ENCODE measurements around the gene DBT.
"Not testable (repeated sequence)": the region's sequence is repeated elsewhere in the genome, so short reads cannot be mapped to it uniquely, and the experiment has no call there.

Gene DBT

DNA sequence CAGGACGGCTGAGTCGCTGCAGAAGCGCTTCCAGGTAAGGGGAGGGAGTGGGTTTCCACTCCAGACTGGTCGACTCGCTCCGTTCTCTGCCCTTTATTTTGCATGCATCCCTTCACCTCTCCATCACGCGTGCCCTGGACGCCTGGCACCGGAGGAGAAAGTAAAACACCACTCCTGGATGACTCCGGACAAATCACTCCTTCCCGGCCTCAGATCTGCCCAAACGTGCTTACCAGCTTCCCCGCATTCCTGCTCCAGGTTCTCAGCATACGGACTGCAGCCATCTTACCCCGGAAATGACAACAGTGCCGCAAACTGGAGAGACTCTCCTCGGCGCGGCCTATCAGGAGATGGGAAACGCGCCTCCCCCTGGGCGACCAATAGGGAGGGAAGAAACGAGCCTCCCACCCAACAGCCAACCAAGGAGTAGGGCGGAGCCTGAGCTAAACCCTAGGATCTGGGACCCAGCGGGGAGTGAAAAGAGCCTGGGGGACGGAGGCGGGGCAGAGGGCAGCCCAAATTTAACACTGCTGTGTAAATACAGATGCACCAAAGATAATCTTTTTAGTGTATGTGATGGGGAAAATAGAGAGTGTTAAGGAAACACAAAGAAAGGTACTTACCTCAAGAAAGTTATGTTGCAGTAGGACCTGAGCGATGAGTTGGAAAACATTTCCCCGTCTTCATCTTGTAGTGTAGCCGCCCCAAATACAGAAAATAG, at the start of gene DBT:
DBT (minus strand) TSS at position 298 of the 721 bp plus-strand sequence; CDS start at position 284, 14 bp downstream.
- DNase-seq (ENCODE audit: low spot score) = peak; percentile 98
- peak; percentile 67 for FAIRE-seq

DNA sequence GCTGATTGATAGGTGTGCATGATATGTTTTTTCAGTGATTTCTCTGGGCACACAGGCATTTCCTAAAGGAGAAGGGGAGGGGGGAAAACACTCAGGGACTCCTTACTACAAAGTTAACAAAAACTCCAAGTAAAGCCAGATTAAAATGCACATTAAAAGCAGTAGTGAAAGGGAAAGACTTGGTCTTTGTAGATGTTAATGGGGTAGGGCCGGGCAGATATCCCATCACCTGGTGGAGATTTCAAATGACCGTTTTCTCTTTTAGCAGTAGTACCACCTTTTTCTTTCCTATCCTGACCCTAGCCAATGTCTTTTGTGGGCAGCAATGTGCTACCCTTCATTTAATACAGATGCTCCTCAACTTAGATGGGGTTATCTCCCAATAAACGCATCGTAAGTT, 48.9 kb upstream of the DBT start:
- FAIRE-seq (no peak), DNase-seq (ENCODE audit: low spot score) (no peak)

DNA sequence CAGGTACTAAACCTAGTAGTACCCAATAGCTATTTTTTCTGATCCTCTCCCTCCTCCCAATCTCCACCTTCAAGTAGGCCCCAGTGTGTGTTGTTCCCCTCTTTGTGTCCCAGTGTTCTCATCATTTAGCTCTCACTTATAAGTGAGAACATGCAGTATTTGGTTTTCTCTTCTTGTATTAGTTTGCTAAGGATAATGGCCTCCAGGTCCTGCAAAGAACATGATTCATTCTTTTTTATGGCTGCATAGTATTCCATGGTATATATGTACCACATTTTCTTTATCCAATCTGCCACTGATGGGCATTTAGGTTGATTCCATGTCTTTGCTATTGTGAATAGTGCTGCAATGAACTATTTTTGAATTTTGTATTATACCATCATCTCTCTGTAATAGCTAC, 47.4 kb upstream of the DBT start:
- not testable (repeated sequence) for FAIRE-seq; DNase-seq (ENCODE audit: low spot score)

DNA sequence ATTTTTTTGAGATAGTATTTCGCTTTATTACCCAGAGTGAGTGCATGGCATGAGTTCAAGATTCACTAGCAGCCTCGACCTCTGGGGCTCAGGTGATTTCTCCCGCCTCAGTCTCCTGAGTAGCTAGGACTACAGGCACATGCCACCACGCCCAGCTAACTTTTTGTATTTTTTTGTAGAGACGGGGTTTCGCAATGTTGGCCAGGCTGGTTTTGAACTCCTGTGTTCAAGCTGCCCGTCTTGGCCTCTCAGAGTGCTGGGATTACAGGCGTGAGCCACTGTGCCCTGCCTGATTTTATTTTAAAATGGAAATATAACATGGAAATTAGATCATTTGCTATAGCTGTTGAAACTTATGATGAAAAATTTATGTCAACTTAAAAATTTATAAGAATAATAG, 46.5 kb upstream of the DBT start:
- DNase-seq (ENCODE audit: low spot score) = no peak
- no peak for FAIRE-seq

DNA sequence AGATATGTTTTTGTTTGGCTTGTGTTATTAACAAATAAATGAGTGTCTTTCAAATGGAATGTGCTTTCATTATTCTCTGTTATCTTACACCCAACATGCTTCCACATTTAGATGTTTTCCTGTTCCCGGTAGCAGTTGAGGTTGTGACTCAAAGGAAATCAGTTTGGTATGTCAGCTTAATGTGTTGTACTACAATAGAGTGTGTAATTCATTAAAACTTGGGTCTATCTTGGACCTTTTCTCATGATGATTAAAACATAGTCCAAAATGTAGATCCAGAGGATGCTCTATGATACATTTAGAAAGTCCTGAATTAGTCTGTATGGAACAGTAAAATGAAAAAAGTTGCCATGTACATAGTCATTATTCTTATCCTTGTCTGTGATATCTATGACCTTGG, 43.1 kb upstream of the DBT start:
- no peak for FAIRE-seq
- no peak for DNase-seq (ENCODE audit: low spot score)

DNA sequence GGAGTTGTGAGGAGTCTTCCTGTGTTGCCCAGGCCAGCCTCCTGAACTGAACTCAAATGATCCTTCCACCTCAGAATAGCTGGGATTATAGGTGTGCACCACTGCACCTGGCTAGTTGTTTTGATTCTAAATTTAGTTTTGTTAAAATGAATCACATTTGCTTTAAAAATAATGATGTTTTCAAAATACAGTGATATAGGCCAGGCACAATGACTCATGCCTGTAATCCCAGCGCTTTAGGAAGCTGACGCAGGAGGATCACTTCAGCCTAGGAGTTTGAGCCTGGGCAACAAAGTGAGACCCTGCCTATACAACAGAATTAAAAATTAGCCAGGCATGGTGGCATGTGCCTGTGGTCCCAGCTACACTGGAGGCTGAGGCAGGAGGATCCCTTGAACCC, 40.7 kb upstream of the DBT start:
- FAIRE-seq (no peak), DNase-seq (ENCODE audit: low spot score) (no peak)

DNA sequence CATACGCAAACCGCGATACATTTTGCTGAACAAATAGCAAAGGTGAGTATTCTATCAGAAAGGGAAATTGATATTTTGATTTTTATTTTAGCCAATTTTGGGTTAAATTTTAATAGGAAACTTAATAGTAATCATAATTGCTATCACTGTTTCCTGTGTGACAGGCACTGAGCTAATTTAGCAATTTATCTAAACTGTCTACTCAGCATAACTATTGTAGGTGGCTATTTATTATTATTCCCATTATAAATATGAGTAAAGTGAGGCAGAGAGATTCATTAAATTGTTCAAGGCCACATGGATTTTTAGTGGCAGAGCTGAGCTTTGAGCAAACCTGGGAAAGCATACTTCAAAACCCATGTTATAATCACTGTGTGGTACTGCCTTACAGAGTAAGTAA, 37.5 kb upstream of the DBT start:
- FAIRE-seq (no peak), DNase-seq (ENCODE audit: low spot score) (no peak)

DNA sequence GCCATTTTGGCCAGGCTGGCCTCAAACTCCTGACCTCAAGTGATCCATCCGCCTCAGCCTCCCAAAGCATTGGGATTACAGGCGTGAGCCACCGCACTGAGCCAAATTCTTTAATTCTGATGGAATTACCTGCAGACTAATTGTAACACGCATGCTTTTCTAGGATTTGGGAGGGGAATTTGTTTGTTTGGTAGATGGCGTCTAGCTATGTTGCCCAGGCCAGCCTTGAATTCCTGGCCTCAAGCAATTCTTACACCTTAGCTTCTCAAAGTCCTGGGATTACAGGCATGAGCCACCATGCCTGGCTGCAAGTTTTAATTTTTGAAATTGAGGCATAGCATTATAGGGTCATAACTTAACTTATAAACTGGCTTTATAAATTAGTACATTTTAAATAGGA, 35.0 kb upstream of the DBT start:
- FAIRE-seq = no peak

DNA sequence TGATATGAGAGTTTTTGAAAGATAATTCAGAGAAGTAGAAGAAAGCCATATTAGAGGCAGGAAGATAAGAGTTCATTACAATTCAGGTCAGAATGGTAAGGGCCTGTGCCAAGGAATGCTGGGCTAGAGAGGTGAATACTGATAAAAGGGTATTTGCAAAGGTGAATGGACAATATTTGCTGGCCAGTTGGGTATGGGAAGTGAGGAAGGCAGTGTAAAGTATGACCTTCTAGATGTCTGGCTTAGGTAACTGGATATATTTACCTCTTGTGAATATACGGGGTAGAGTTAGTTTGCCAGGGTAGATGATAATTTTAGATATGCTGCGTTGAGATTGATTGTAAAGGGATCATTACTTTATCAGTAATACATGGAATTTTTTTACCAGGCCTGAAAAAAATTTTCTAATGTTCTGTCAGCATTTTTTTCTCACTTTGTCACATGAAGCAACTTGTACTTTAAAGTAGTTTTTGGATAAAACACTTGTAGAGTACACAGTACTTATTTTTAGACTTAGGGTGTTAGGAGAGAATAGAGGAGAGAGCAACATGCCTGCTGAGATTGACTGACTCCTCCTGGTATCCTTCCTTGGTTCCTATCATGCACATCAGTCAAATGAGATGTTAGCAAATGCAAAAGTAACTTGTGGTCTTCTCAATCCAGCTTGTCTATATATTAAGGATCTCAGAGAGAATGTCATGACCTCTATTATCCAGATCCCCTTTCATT, 30.5 kb upstream of the DBT start:
- FAIRE-seq = no peak

More for the DNA sequence above, 35.0 kb upstream of the DBT start:
- DNase-seq (ENCODE audit: low spot score) = no peak

DNA sequence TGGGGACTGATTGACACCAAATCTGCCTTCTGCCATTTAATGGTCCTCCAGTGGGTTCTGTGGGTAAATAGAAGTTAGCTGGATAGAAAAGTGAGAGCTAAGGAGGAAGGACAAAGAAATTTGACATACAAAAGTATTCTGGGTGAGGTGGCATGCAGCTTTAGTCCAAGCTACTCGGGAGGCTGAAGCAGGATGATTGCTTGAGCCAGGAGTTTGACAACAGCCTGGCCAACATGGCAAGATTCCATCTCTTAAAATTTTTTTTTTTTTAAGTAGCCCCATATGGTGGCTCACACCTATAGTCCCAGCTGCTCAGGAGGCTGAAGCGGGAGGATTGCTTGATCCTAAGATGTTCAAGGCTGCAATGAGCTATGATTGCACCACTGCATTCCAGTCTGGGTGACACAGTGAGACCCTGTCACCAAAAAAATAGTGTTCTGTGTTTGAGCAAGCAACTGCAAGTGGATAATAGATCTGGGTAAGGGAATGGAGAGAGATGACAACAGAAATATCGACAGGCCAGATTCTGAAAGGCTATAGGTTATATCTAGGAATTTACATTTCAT, 29.8 kb upstream of the DBT start:
- DNase-seq (ENCODE audit: low spot score) (no peak), FAIRE-seq (no peak)

More for the DNA sequence above, 30.5 kb upstream of the DBT start:
- DNase-seq (ENCODE audit: low spot score) = no peak

DNA sequence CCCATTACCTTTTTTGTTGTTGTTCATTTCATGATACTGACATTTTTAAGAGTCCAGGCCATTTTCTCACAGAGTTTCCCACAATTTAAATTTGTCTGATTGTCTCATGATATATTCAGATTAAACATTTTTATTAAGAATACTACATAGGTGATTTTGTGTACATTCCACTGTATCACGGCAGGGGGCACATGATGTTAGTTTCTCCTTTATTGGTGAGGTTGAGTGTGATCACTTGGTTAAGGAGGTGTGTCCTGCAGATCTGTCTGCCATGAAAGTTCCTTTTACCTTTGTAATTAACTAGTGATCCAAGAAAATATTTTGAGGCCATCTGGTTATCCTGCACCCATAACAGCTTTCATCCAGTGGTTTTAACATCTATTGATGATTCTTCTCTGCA, 28.2 kb upstream of the DBT start:
- no peak for FAIRE-seq

DNA sequence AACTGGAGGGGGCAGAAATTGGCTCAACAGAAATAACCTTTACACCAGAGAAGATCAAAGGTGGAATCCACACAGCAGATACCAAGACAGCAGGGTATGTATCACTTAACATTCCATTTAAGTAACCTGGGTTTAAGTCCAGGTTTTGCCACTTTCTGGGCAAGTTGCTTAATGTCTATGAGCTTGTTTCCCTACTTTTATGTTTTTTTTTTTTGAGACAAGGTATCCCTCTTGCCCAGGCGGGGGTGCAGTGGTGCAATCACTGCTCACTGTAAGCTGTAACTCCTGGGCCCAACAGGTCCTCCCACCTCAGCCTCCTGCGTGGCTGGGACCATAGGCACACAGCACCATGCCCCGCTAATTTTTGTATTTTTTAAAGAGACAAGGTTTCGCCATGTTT, 18.6 kb upstream of the DBT start:
- FAIRE-seq (no peak), DNase-seq (ENCODE audit: low spot score) (no peak)

More for the DNA sequence above, 28.2 kb upstream of the DBT start:
- no peak for DNase-seq (ENCODE audit: low spot score)

DNA sequence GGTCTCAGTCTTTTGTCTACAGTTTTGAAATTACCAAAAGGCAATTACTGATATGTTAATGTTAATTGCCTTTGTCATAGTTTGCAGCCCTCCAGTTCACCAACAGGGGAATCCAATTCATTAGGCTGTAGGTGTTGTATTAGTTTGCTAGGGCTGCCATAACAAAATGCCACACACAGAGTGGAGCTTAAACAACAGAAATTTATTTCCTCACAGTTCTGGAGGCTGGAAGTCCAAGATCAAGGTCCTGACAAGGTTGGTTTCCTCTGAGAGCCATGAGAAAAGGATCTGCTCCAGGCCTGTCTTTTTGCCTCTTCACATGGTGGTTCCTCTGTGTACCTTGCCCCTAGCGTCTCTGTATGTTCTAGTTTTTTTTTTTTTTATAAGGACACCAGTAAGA, 17.6 kb upstream of the DBT start:
- FAIRE-seq (no peak), DNase-seq (ENCODE audit: low spot score) (no peak)

DNA sequence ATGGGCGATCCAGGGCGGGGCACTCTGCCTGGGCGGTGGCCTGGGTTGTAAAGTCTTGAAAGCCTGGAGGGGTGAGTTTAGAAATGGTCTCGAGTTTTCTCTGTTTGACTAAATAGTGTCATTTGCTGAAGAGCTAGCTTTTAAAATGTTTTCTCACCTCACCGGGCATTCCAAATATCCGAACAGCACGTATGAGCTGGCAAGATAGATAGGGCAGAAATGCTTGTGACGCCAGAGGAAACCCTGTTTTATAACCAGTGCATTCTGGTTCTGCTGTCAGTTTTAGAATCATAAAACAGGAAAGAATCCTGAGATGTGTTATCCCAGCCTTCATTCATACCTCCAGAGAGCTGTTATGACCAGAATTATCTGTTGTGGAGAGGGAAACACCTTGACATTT, 17.1 kb upstream of the DBT start:
- DNase-seq (ENCODE audit: low spot score) (no peak), FAIRE-seq (no peak)

DNA sequence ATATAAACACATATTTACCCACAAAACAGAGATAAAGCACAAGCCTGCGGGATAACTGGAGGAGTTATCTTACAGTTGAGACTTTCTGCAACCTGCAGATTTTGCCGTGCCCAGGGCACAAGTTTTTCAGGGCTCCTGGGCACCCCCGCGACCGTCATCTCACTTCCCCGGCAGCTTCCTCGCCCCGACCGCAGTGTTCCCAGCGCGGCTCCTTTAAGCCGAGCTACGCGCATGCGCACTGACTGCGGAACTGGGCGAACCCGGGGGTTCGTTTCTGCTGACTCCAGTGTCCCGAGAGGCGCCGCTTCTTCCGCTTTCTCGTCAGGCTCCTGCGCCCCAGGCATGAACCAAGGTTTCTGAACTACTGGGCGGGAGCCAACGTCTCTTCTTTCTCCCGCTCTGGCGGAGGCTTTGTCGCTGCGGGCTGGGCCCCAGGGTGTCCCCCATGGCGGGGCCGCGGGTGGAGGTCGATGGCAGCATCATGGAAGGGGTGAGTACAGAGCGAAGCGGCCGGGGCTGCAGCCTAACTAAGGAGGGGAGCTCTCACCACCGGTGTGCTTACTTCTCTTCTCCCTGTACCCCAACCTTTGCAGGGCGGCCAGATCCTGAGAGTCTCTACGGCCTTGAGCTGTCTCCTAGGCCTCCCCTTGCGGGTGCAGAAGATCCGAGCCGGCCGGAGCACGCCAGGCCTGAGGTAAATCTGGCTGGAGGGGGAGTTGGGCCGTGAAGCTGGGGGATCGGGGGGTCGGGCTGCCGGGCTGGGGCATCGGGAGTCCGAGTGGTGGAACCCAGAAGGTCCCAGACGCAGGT, 16.5 kb upstream of the DBT start, which contains the start of gene RTCA:
RTCA (plus strand) TSS at position 286 of the 810 bp plus-strand sequence; CDS start at position 446, 160 bp downstream.
- FAIRE-seq (no peak), DNase-seq (ENCODE audit: low spot score) (peak; percentile 97)

DNA sequence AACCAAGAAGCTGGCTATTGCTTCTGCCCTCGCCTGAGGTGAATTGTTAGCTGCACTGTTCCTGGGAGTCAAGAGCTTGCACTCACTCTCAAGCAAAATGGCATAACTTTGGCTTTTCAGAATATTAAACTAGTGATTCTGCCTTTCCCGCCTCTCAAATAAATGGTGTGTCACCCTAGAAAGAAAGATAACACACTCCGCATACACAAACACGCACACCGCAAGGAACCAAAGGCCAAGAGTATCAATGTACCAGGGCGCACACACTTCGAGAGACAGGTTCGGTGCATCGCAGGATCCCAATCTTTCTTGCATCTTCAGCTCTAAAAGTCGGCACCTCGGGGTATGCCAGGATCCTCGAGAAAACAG, 15.9 kb upstream of the DBT start:
- DNase-seq (ENCODE audit: low spot score) = no peak
- FAIRE-seq = no peak

DNA sequence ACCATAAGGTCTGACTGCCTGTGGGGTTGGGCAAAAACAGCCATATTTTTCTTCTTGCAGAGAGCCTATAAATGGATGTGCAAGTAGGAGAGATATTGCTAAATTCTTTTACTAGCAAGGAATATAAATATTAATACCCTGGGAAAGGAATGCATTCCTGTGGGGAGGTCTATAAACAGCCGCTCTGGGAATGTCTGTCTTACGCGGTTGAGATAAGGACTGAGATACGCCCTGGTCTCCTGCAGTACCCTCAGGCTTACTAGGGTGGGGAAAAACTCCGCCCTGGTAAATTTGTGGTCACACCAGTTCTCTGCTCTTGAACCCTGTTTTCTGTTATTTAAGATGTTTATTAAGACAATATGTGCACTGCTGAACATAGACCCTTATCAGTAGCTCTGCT, 14.4 kb upstream of the DBT start:
- not testable (repeated sequence) for FAIRE-seq; DNase-seq (ENCODE audit: low spot score)

DNA sequence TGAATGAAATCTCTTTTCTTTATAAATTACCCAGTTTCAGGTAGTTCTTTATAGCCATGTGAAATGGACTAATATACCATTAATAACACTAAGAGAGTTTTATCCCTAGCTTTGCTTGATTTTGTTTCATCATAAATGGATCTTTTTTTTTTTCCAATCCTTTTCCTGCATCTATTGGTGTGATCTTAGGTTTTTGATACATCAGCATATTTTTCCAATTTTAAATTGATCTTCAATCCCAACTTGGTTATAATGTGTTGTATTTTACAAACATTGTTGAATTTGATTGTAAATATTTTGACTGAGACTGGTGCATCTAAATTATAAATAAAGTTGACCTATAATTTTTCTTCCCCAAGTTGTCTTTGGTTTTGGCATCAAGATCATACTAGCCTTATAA, 12.1 kb upstream of the DBT start:
- FAIRE-seq (no peak), DNase-seq (ENCODE audit: low spot score) (no peak)

DNA sequence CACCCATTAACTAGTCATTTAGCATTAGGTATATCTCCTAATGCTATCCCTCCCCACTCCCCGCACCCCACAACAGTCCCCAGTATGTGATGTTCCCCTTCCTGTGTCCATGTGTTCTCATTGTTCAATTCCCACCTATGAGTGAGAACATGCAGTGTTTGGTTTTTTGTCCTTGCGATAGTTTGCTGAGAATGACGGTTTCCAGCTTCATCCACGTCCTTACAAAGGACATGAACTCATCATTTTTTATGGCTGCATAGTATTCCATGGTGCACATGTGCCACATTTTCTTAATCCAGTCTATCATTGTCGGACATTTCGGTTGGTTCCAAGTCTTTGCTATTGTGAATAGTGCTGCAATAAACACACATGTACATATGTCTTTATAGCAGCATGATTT, 8.8 kb upstream of the DBT start:
- DNase-seq (ENCODE audit: low spot score); FAIRE-seq: not testable (repeated sequence)

DNA sequence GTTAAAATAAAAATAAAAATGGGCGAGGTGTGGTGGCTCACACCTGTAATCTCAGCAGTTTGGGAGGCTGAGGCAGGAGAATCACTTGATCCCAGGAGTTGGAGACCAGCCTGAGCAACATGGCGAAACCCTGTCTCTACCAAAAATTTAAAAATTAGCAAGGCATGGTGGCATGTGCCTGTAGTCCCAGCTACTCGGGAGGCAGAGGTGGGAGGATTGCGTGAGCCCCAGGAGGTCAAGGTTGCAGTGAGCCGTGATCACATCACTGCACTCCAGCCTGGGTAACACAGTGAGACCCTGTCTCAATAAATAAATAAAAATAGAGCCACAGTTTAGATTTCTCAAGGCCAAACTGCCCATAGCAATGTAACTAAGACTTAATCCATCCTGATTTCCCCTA, 6.6 kb upstream of the DBT start:
- not testable (repeated sequence) for DNase-seq (ENCODE audit: low spot score); FAIRE-seq

DNA sequence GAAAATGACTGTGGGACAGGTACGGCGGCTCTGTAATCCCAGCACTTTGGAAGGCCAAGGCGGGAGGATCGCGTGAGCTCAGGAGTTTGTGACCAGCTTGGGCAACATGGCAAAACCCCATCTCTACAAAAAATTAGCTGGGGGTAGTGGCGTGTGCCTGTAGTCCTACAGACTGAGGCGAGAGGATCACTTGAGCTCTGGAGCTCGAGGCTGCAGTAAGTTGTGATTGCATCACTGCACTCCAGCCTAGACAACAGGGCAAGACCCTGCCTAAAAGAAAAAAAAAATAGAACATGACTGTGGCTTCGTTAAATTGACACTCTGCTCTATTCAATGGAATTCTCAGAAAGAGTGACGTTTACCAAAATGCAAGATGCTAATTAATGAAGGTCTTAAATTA, 3.9 kb upstream of the DBT start:
- no peak for FAIRE-seq

DNA sequence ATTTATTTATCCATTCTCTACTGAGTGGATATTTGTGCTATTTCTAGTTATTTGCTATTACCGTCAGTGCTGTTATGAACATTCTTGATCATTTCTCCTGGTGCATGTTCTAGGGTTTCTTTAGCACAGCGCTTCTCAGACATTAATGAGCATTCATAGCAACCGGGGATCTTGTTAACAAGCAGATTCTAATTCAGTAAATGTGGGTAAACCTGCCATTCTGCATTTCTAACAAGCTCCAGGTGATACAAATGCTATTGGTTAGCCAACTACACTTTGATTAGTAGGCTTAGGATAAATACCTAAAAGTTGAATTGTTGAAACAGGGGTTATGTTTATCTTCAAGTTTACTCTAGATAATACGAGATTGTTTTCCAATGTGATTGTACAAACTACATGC, 3.3 kb upstream of the DBT start:
- FAIRE-seq (no peak), DNase-seq (ENCODE audit: low spot score) (no peak)

More for the DNA sequence above, 3.9 kb upstream of the DBT start:
- no peak for DNase-seq (ENCODE audit: low spot score)
